SK-N-SH treated with all-trans-retinoic acid at 6 μM for 48 hours (cell line): ENCODE measurements around the gene PRX.
"Not testable (repeated sequence)": the region's sequence is repeated elsewhere in the genome, so short reads cannot be mapped to it uniquely, and the experiment has no call there.

ENCODE experiments used
- ATAC-seq: fragments of 200-7000 bp; cut with Tn5 transposase; 3 replicates; pipeline ENCODE4 v1.9.1; 2020; ENCODE audit warnings: mild to moderate bottlenecking, moderate library complexity
- BACH2 ChIP-seq: fragments of 250-450 bp; sonication (Bioruptor Pico); IDR thresholded peaks from 2 replicates; pipeline ENCODE4 v1.9.0; 2021; ENCODE audit warnings: mild to moderate bottlenecking, borderline replicate concordance
- CREB5 ChIP-seq: fragments of 250-450 bp; sonication (Bioruptor Pico); IDR thresholded peaks from 2 replicates; pipeline ENCODE4 v1.5.1; 2020; ENCODE audit warnings: low read depth, mild to moderate bottlenecking, moderate library complexity
- CSDC2 ChIP-seq: fragments of 250-450 bp; sonication (Bioruptor Pico); IDR thresholded peaks from 2 replicates; pipeline ENCODE4 v1.5.0; 2020; ENCODE audit warnings: mild to moderate bottlenecking, moderate library complexity
- CSRNP3 ChIP-seq: fragments of 250-450 bp; sonication (Bioruptor Pico); IDR thresholded peaks from 2 replicates; pipeline ENCODE4 v1.5.1; 2021; ENCODE audit warnings: mild to moderate bottlenecking, moderate library complexity
- ESRRG ChIP-seq: fragments of 250-450 bp; sonication (Bioruptor Pico); IDR thresholded peaks from 2 replicates; pipeline ENCODE4 v1.6.1; 2021; ENCODE audit warnings: mild to moderate bottlenecking
- GLIS3 ChIP-seq: fragments of 250-450 bp; sonication (Bioruptor Pico); IDR thresholded peaks from 2 replicates; pipeline ENCODE4 v1.5.0; 2020; ENCODE audit warnings: mild to moderate bottlenecking, moderate library complexity
- ISL1 ChIP-seq: fragments of 250-450 bp; sonication (Bioruptor Pico); IDR thresholded peaks from 2 replicates; pipeline ENCODE4 v2.1.2; 2022; ENCODE audit warnings: mild to moderate bottlenecking, moderate library complexity
- OSR1 ChIP-seq: fragments of 250-450 bp; sonication (Bioruptor Pico); IDR thresholded peaks from 2 replicates; pipeline ENCODE4 v1.8.0; 2022; ENCODE audit warnings: moderate library complexity, mild to moderate bottlenecking, inconsistent platforms
- POU6F1 ChIP-seq: fragments of 250-450 bp; sonication (Bioruptor Pico); IDR thresholded peaks from 2 replicates; pipeline ENCODE4 v1.8.0; 2021; ENCODE audit warnings: low read depth, mild to moderate bottlenecking, moderate library complexity, borderline replicate concordance
- RARB ChIP-seq: fragments of 250-450 bp; sonication (Bioruptor Pico); IDR thresholded peaks from 2 replicates; pipeline ENCODE4 v1.8.0; 2021; ENCODE audit warnings: mild to moderate bottlenecking, moderate library complexity
- TCF4 ChIP-seq: fragments of 250-450 bp; sonication (Bioruptor Pico); IDR thresholded peaks from 2 replicates; pipeline ENCODE4 v1.8.0; 2021; ENCODE audit warnings: mild to moderate bottlenecking, moderate library complexity, borderline replicate concordance
- TOX ChIP-seq: fragments of 250-450 bp; sonication (Bioruptor Pico); IDR thresholded peaks from 2 replicates; pipeline ENCODE4 v1.8.0; 2021; ENCODE audit warnings: mild to moderate bottlenecking, moderate library complexity, borderline replicate concordance
- ZC3H10 ChIP-seq: fragments of 250-450 bp; sonication (Bioruptor Pico); IDR thresholded peaks from 2 replicates; pipeline ENCODE4 v1.5.1; 2021; ENCODE audit warnings: mild to moderate bottlenecking, moderate library complexity
- ZFP3 ChIP-seq: fragments of 250-450 bp; sonication (Bioruptor Pico); IDR thresholded peaks from 2 replicates; pipeline ENCODE4 v1.5.0; 2020; ENCODE audit warnings: mild to moderate bottlenecking, moderate library complexity
- ZNF565 ChIP-seq: fragments of 450-650 bp; formaldehyde crosslinking; conservative IDR thresholded peaks from 2 replicates; pipeline ENCODE4 v1.5.0; 2020; ENCODE audit warnings: low read depth, mild to moderate bottlenecking, moderate library complexity
- ZNF8 ChIP-seq: fragments of 450-650 bp; formaldehyde crosslinking; IDR thresholded peaks from 2 replicates; pipeline ENCODE4 v1.5.0; 2020; ENCODE audit warnings: mild to moderate bottlenecking, moderate library complexity

The PRX gene

GRCh38 chr19:40370997-40371801 is 42.0 kb downstream of the PRX start:
- ATAC-seq = no peak
- TF ChIP-seq ESRRG (CRISPR knock-in tag) (no peak), CSRNP3 (CRISPR knock-in tag) (no peak)
- TF ChIP-seq, all 23 proteins: peak for 0

GRCh38 chr19:40370253-40370652 is 42.9 kb downstream of the PRX start:
- ATAC-seq = not testable (repeated sequence)

GRCh38 chr19:40369797-40370196 is 43.4 kb downstream of the PRX start:
- ATAC-seq = no peak

GRCh38 chr19:40367577-40368434 is 45.4 kb downstream of the PRX start:
- TF ChIP-seq TOX (CRISPR knock-in tag) = no peak
- TF ChIP-seq ISL1 (CRISPR knock-in tag) = no peak
- no peak for TF ChIP-seq POU6F1 (CRISPR knock-in tag)
- TF ChIP-seq ZNF565 (CRISPR knock-in tag) = no peak
- no peak for TF ChIP-seq BACH2 (CRISPR knock-in tag)
- TF ChIP-seq ZNF8 (CRISPR knock-in tag) = no peak
- TF ChIP-seq GLIS3 (CRISPR knock-in tag) = no peak
- TF ChIP-seq RARB (CRISPR knock-in tag) = no peak
- no peak for TF ChIP-seq TCF4 (CRISPR knock-in tag)
- ATAC-seq = no peak

More at GRCh38 chr19:40369797-40370196, 43.4 kb downstream of the PRX start:
- TF ChIP-seq OSR1 (no peak), ZFP3 (CRISPR knock-in tag) (no peak), TOX (CRISPR knock-in tag) (no peak), ZNF565 (CRISPR knock-in tag) (no peak), ISL1 (CRISPR knock-in tag) (no peak), CREB5 (CRISPR knock-in tag) (no peak)

- peak; percentile 18 for ATAC-seq
- TF ChIP-seq CREB5 (CRISPR knock-in tag) (no peak), CSRNP3 (CRISPR knock-in tag) (no peak), BACH2 (CRISPR knock-in tag) (no peak), ESRRG (CRISPR knock-in tag) (no peak), TOX (CRISPR knock-in tag) (no peak), ZC3H10 (no peak), OSR1 (no peak), CSDC2 (CRISPR knock-in tag) (no peak), RARB (CRISPR knock-in tag) (no peak)
- TF ChIP-seq, all 23 proteins: peak for 0
Measured at GRCh38 chr19:40366697-40367561, 46.2 kb downstream of the PRX start.
